ENCODE results near the gene STMND1.

GRCh38 chr6:17064975-17065374 lies 36.9 kb upstream of the STMND1 start:
- no peak for TF ChIP-seq CTCF (conservative IDR thresholded peaks at IDR 0.05 in 1 of 2, IDR thresholded peaks at IDR 0.05 in 1 of 2; ENCODE audit: extremely low read depth in 1 of 2, insufficient read depth in 1 of 2, low read depth in 1 of 2, low read length in 2 of 2)
- no peak for TF ChIP-seq EZH2 (IDR thresholded peaks at IDR 0.05; ENCODE audit: borderline replicate concordance, low read length)
